Gastroesophageal sphincter (tissue), 4 donors: ENCODE results near the gene NTHL1. TPM values are rescaled to one million over a fixed set of nuclear protein-coding genes. Genes with fewer than 3 reads are reported as not detected.

Source experiments
- ATAC-seq: fragments of 150-250 bp; one replicate; pipeline ENCODE4 v1.9.1; 2016; ENCODE audit warnings: mild to moderate bottlenecking, moderate library complexity
- H3K27ac ChIP-seq, 4 donors: fragments of 200-600 bp; sonication (generic) in 3 of 4; 1 replicate in 3 of 4; 2 replicates in 1 of 4; pipeline ENCODE4 v1.5.1; 2016 to 2019
- H3K27me3 ChIP-seq: fragments of 200-600 bp; sonication (generic); one replicate; pipeline ENCODE4 v1.5.1; 2019
- H3K36me3 ChIP-seq, 2 donors: fragments of 200-600 bp; sonication (generic); one replicate each; pipeline ENCODE4 v1.5.1; 2019; ENCODE audit warnings: control low read depth in 1 of 2
- H3K4me1 ChIP-seq, 3 donors: fragments of 200-600 bp; sonication (generic); 1 replicate in 2 of 3; 2 replicates in 1 of 3; pipeline ENCODE4 v1.5.1; 2016 to 2019; ENCODE audit warnings: control low read depth in 2 of 3
- H3K4me3 ChIP-seq, 2 donors: fragments of 200-600 bp; sonication (generic); one replicate each; pipeline ENCODE4 v1.5.1; 2019; ENCODE audit warnings: mild to moderate bottlenecking in 1 of 2, moderate library complexity in 1 of 2
- H3K9me3 ChIP-seq, 3 donors: fragments of 200-600 bp; sonication (generic); one replicate each; pipeline ENCODE4 v1.5.1; 2017 to 2019; ENCODE audit warnings: control low read depth in 2 of 3
- CTCF ChIP-seq, 4 experiments: fragments of 200-600 bp in 2 of 4; fragments of 450-650 bp in 2 of 4; sonication (generic) in 1 of 4; IDR thresholded peaks; one replicate each; pipeline ENCODE4 v1.5.1; 2017 to 2019; ENCODE audit warnings: antibody characterized with exemption in 4 of 4, mild to moderate bottlenecking in 2 of 4, moderate library complexity in 2 of 4
- EP300 ChIP-seq: sonication (generic); formaldehyde crosslinking; IDR thresholded peaks from one replicate; pipeline ENCODE4 v1.6.1; 2017; ENCODE audit warnings: antibody characterized with exemption, mild to moderate bottlenecking
- POLR2A ChIP-seq, 2 donors: fragments of 450-650 bp; IDR thresholded peaks; one replicate each; pipeline ENCODE4 v1.6.1; 2017; ENCODE audit warnings: antibody characterized with exemption in 2 of 2, mild to moderate bottlenecking in 2 of 2, moderate library complexity in 1 of 2
- POLR2AphosphoS5 ChIP-seq: sonication (generic); formaldehyde crosslinking; IDR thresholded peaks from one replicate; pipeline ENCODE4 v1.6.1; 2017; ENCODE audit warnings: antibody characterized with exemption
- WGBS, 2 donors: methylation state at CpG; one replicate each; pipeline ENCODE4 v1.1.5; 2018; ENCODE audit warnings: low coverage in 1 of 2; 5-methylcytosine and 5-hydroxymethylcytosine counted together
- total RNA-seq, 4 donors: library from RNA; depleted of rRNA; stranded (reverse); fragments of >200 nt; gene quantifications; one replicate each; pipeline ENCODE4 v1.1.0, GENCODE V29; 2016

The NTHL1 gene
- total RNA-seq, 4 donors from 2014 or later = 18.4 to 25.4 (median 21.6) TPM

- TF ChIP-seq CTCF (IDR thresholded peaks at IDR 0.05) = no peak
- TF ChIP-seq EP300 = no peak
- TF ChIP-seq POLR2AphosphoS5 = no peak
- TF ChIP-seq POLR2A (IDR thresholded peaks at IDR 0.05) = no peak
- no peaks in the 10 kb centered on the region for H3K36me3 ChIP-seq
- peak overlapping the region in 2 of 4 donors; percentile 75 for H3K27ac ChIP-seq
- no peaks in the 10 kb centered on the region for H3K9me3 ChIP-seq
- peak; percentile 8 for ATAC-seq
- H3K27me3 ChIP-seq = peaks cover 50% of the 10 kb centered on the region
- peak overlapping the region in 1 of 2 donors; percentile 37 for H3K4me3 ChIP-seq
- WGBS, 2 donors = no CpG with 5 or more reads among the region's 14 CpGs
- peaks cover 0 to 64% (median 29%) of the 10 kb centered on the region in 3 donors for H3K4me1 ChIP-seq
These were observed 24.9 kb downstream of the NTHL1 start for GRCh38 chr16:2022723-2023091.

- H3K27ac ChIP-seq = no peak overlapping the region
- TF ChIP-seq EP300 (no peak), CTCF (IDR thresholded peaks at IDR 0.05) (no peak), POLR2A (IDR thresholded peaks at IDR 0.05) (no peak), POLR2AphosphoS5 (no peak)
- H3K4me1 ChIP-seq = peaks cover 0 to 40% (median 19%) of the 10 kb centered on the region in 3 donors
- WGBS, 2 donors = 3% methylated on average over 6 of the region's 96 CpGs; no CpG with 5 or more reads in 1 of the 2 donors
- H3K27me3 ChIP-seq = peaks cover 63% of the 10 kb centered on the region
- peak overlapping the region in 1 of 2 donors; percentile 16 for H3K4me3 ChIP-seq
- no peak for ATAC-seq
- no peaks in the 10 kb centered on the region for H3K9me3 ChIP-seq
- H3K36me3 ChIP-seq = no peaks in the 10 kb centered on the region
These were observed 27.5 kb downstream of the NTHL1 start for GRCh38 chr16:2019921-2020831.

GRCh38 chr16:2019518-2019920 lies 28.1 kb downstream of the NTHL1 start, which contains the start of gene NPW:
Gene NPW, plus strand, starts transcription at chr16:2019785.
- no peak for ATAC-seq
- TF ChIP-seq CTCF (IDR thresholded peaks at IDR 0.05) (no peak), EP300 (no peak), POLR2A (IDR thresholded peaks at IDR 0.05) (no peak), POLR2AphosphoS5 (no peak)
- H3K27ac ChIP-seq = no peak within 1 kb of the TSS
- peak within 1 kb of the TSS in 1 of 2 donors; percentile 16 for H3K4me3 ChIP-seq
- no peaks in the 10 kb centered on the region for H3K9me3 ChIP-seq
- peaks cover 63% of the 10 kb centered on the region for H3K27me3 ChIP-seq
- 7% methylated on average over 3 of the region's 33 CpGs; no CpG with 5 or more reads in 1 of the 2 donors for WGBS, 2 donors
- H3K36me3 ChIP-seq = no peaks in the 10 kb centered on the region
- peaks cover 0 to 37% (median 19%) of the 10 kb centered on the region in 3 donors for H3K4me1 ChIP-seq

GRCh38 chr16:2016407-2016922 lies 31.2 kb downstream of the NTHL1 start:
- WGBS, 2 donors = 0% methylated on average over 1 of the region's 13 CpGs; no CpG with 5 or more reads in 1 of the 2 donors
- no peak overlapping the region for H3K4me3 ChIP-seq
- H3K27ac ChIP-seq = no peak overlapping the region
- no peaks in the 10 kb centered on the region for H3K9me3 ChIP-seq
- ATAC-seq = no peak
- H3K4me1 ChIP-seq = peaks cover 0 to 16% (median 9%) of the 10 kb centered on the region in 3 donors
- H3K36me3 ChIP-seq = no peaks in the 10 kb centered on the region
- H3K27me3 ChIP-seq = peaks cover 50% of the 10 kb centered on the region
- TF ChIP-seq POLR2AphosphoS5 (no peak), CTCF (IDR thresholded peaks at IDR 0.05) (peak in 2 of 4 experiments; percentile 7 to 37), POLR2A (IDR thresholded peaks at IDR 0.05) (no peak), EP300 (no peak)

- Histone ChIP-seq H3K9me3 (no peaks in the 10 kb centered on the region), H3K36me3 (no peaks in the 10 kb centered on the region), H3K27me3 (peaks cover 44% of the 10 kb centered on the region), H3K4me3 (no peak overlapping the region), H3K4me1 (peaks cover 0 to 16% (median 9%) of the 10 kb centered on the region in 3 donors), H3K27ac (no peak overlapping the region)
- WGBS, 2 donors = 85 to 86% methylated on average over 7 of the region's 7 CpGs
- TF ChIP-seq POLR2A (IDR thresholded peaks at IDR 0.05) = no peak
- TF ChIP-seq EP300 = no peak
- ATAC-seq = no peak
These were observed 31.8 kb downstream of the NTHL1 start for GRCh38 chr16:2015947-2016208.
